GM18517 (cell line): ENCODE data around the gene SNX14.

ENCODE experiments used
- ATAC-seq: cut with Tn5 transposase; IDR thresholded peaks from one replicate; pipeline ENCODE4 v1.9.1; 2021; ENCODE audit warnings: mild to moderate bottlenecking, moderate library complexity; ENCODE audit not compliant: unreplicated experiment

The SNX14 gene

GRCh38 chr6:85516168-85516567, 77.5 kb downstream of the SNX14 start:
- ATAC-seq: no peak

DNA sequence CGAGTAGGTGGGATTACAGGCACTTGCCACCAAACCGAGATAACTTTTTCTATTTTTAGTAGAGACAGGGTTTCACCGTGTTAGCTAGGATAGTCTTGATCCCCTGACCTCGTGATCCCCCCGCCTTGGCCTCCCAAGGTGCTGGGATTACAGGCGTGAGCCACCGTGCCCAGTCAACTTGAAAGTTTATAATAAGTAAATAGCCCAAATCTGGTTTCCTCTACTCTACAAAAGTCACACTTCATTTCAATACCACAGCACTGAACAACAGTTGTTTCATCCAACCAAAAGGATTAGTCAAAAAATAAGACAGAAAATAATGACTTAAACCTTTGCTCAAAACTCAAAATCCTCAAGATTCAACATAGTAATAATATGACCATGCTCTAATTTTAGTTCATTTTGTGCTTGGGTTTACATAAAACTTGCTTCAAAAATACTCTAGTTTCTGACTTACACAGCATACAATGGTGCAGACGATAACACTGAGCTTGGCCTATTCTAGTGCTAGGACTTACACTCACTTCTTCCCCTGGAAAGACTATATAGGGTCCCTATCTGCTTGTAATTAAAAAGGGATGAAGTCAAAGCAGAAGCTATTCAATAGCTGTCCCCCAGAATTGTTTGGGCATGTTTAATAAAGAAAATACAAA, 87.1 kb downstream of the SNX14 start:
- ATAC-seq: no peak

DNA sequence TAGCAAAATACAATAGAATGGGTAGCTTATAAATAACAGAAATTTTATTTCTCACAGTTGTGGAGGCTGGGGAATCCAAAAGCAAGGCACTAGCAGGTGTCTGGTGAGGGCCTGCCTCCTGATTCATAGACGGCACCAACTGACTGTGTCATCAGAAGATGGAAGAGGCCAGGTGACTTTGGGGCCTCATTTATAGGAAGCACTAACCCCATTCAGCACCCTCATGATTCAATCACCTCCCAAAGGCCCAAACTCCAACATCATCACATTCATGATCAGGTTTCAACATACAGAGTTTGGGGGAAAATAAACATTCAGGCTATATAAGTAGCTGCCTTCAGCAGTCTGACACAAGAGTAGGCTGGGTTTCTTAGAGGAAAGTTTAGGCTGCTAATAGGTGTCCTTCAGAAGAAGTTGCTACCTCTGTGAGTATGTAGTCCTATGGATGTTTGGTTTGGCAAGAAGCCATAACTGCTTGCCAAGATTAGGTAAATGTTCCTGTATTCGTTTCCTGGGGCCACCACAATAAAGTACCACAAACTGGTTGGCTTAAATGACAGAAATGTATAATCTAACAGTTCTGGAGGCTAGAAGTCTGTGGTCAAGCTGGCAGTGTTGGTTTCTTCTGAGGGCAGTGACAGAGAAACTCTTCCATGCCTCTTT, 94.9 kb downstream of the SNX14 start:
- ATAC-seq: no peak

DNA sequence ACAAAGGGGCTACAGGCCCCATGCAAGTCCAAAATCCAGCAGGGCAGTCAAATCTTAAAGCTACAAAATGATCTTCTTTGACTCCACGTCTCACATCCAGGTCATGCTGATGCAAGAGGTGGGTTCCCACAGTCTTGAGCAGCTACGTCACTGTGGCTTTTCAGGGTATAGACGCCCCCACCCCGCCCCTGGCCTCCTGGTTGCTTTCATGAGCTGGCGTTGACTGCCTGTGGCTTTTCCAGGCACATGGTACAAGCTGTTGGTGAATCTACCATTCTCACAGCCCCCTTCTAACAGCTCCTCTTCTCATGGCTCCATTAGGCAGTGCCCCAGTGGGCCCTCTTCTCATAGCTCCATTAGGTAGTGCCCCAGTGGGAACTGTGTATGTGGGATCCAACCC, 96.8 kb downstream of the SNX14 start:
- ATAC-seq: no peak

- no peak for ATAC-seq
These were observed 97.6 kb downstream of the SNX14 start for GRCh38 chr6:85496009-85496579.

DNA sequence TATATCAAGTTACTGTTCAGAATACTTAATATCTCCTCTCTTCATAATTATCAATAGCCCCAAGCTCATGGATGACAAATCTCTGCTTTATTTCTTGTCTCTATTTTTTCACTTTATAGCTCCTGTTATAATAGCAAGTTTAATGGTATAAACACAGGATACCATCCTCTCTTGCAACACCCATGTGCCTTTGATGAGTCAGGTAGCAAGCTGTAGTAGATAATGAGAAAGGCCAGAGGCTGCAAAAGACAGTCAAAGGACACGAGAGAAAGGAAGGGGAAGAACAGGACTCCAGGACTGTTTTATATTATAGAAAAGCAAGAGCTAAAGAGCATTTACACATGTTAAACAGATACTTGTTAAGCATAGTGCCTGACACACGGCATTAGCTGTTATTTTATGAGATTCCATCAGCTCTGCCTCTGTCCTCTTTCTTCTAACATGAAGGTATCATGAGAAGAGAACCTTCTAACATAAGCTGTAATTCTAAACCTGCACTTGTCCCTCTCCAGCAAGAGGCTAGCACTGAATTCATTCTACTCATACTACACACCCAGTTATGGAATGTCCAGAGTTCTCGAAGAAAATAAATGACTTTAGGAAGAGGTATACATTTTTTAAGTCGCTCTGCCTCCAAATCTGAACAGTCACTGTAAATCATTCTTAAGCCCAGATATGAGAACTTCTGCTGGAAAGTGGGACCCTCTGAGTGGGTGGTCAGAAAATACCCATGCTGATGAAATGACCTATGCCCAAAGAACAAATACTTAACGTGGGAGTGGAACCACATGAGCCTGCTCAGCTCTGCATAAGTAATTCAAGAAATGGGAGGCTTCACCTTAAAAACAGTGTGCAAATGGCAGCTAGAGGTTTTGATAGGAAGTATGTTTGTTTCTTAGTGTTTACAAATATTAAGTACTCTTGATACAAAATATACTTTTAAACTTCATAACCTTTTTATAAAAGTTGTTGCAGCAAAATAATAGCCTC, 98.8 kb downstream of the SNX14 start:
- ATAC-seq: no peak

DNA sequence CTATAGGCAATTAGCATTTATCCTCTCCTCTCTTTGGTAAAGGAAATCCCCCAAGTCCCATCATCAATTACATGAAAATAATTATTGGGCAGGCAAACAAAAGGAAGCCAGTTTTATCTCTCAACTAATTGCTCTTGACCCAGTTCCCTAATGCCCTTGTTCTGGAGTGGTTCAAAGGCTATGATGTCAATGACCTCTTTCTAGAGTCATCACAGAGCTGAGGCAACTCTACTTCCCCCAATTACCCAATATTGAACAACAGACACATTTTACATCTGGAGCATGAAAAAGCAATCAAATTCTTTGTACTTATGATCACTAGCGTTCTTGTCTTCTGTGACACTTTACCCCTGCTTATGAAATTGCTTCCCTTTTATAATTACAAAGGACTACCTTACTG, 100.3 kb downstream of the SNX14 start:
- ATAC-seq: no peak

- no peak for ATAC-seq
These were observed 103.0 kb downstream of the SNX14 start for GRCh38 chr6:85490516-85491248.

DNA sequence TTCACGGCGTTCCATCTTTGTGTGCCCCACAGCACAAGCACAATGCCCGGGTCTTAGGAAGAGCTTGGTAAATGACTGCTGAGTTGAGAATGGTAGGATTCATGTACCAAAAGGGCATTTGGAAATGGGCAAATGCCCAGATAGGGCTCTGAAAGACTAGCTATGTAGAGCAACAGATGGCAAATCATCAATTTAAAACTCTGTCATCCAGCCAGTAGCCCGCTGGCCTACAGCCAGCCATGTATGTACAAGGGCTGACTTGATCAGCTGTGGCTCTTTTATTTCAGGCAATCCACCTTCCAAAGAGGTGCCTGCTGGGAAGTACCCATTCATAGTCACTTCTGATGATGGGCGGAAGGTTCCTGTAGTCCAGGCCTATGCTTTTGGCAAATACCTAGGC, 108.7 kb downstream of the SNX14 start:
- no peak for ATAC-seq

GRCh38 chr6:85483846-85484245, 109.8 kb downstream of the SNX14 start:
- ATAC-seq: no peak

- peak; percentile 81 for ATAC-seq
These were observed 110.6 kb downstream of the SNX14 start for GRCh38 chr6:85482905-85483700.

DNA sequence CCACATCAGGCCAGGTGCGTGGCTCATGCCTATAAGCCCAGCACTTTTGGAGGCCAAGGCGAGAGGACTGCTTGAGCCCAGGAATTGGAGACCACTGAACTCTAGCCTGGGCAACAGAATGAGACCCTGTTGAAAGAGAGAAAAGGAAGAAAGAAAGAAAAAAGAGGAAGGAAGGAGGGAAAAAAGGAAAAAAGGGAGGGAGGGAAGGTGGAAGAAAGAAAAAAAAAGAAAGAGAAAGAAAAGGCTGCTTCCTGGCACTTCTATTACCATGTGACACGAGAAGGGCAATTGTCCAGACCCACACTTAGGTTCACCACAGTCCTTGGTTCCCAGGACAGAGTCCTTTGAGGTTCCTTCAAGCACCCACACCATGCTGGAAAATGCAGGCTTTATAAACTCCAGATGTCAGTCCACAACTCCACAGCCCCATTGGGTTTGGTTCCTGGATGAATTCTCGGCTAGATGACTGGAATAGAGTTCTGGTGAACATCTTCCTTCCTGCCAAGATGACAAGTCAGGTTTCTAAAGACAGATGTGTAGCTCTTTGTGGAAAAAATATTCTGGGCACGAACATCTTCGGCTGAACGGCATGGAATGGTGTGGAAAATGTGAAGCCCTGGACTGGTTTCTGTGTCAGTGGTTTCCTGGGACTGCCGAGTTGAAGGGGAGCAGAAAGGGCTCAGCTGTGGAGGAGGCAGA, 111.3 kb downstream of the SNX14 start:
- no peak for ATAC-seq

DNA sequence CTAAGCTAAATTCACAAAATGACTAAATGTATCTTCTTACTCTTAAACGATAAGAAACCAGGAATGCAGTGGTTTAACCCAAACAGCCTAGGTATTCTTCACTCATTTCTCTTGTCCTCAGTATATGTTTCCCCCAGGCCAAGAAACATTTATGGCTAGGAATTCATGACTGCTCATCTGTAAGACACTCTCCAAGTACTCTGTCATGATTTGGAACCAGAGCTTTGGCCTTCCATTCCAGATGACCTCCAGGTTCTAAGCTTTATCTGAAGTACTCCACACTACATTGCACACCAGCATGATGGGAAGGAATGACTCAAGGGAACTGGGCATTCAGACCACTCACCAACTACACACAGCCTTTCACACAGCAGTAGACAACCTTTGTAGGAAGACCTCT, 114.5 kb downstream of the SNX14 start:
- no peak for ATAC-seq

DNA sequence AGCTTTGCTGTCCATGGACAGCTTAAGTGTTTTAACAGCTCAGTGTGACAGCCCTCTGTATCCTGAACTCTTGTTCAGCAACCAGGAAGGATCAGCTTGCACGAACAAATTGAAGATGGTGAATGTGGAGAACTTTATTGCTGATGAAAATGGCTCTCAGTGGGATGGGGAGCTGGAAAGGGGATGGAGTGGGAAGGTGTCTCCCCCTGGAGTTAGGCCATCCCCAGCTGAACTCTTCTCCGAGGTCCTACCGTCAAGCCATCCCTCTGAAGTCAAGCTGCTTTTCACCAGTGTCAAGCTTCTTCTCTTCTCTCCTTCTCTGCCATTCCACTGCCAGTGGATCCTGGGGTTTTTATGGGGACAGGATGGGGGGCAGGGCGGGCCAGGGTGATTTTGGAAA, 117.1 kb downstream of the SNX14 start:
- no peak for ATAC-seq

- no peak for ATAC-seq
These were observed 119.9 kb downstream of the SNX14 start for GRCh38 chr6:85473748-85474147.

DNA sequence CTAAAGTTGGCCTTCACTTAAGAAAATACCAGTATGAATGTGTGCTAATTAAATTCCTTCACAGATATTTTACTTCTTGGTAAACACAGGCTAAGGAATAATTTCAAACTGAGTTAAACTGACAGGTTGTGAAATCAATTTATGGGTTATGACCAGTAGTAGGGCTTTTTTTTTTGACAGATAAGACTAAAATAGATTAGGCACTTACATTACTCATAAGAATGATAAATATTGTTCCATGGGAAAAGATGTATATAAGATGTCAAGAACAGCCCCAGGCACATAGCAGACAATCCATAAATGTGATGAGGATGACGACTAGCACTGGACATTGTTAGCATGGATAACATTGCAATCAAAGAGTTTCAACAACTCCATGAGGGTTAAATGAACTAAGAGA, 120.9 kb downstream of the SNX14 start:
- no peak for ATAC-seq

DNA sequence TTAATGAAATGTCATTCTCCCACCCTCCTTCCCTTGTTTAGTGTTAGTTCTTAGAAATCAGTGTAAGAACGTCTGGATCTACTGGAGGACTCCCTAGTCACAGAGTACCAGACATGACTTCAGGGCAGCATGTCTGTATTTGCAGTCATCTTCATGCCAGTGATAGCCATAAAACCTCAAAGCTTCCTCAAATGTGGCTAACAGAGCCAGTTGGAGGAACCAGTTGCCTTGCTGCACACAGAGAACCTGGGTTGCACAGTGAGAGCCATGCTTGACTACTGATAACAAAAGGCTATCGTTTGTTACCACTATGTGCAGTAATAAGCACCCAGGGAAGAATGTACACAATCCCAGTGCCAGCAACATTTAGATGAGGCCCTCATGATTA, 123.6 kb downstream of the SNX14 start:
- ATAC-seq: no peak

DNA sequence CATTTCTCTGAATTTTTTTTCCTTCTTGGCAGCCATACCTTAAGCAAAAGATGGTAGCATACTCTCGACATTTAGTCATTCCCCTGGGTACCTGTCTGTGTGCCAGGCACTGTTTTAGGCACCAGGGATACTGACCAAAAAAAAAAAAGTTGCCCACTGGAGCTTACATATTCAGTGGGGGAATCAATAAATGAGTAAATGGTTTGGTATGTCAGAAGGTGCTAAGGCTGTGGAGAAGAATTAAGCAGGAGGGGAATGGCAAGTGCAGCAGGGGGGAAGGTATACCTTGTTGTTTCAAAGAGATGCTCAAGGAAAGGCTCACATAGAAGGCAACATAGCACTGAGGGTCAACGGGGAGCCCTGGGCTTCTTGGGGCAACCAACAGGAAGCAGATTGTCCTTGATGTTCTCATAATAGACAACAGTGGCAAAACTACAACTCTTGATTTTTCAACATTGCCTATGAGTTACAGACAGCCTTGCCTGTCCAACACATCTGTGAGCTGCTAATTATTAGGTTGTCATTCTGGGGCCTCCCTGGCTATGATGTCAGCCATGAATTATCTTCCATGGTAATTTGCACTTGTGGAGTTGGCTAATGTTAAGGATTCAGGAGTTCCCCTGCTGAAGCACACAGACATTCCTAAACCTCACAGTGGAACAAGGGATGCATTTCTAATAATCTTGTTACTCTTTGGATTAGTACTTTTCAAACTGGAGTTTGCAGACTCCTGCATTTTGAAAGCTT, 124.2 kb downstream of the SNX14 start:
- no peak for ATAC-seq

GRCh38 chr6:85468326-85468725, 125.3 kb downstream of the SNX14 start:
- ATAC-seq: no peak
